HG02938 (cell line): ENCODE data around the gene CLPX.
"Not testable (repeated sequence)": the region's sequence is repeated elsewhere in the genome, so short reads cannot be mapped to it uniquely, and the experiment has no call there.

ENCODE experiments used
- ATAC-seq: cut with Tn5 transposase; IDR thresholded peaks from one replicate; pipeline ENCODE4 v1.9.1; 2021; ENCODE audit warnings: mild to moderate bottlenecking, moderate library complexity; ENCODE audit not compliant: unreplicated experiment

CLPX gene

GRCh38 chr15:65105038-65105437 is 80.1 kb downstream of the CLPX start:
- no peak for ATAC-seq

DNA sequence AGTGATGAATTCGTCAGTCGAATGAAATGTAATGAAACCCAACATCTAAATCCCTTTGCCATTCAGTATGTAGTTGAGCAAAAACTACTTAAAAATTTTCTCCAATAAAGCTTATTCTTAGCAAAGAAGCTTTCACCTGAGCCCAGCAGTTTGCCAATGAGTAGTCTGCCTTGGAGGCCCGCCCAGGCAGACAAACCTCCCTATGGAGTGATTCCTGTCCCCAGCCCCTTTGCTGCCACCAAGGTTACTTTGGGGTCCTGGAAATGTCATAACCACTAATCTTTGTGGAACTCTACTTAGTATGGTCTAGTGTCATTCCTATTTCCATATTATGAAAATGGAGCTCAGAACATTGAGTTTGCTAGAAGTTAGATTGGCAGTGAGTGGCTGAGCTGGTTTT is 82.2 kb downstream of the CLPX start:
- ATAC-seq: no peak

DNA sequence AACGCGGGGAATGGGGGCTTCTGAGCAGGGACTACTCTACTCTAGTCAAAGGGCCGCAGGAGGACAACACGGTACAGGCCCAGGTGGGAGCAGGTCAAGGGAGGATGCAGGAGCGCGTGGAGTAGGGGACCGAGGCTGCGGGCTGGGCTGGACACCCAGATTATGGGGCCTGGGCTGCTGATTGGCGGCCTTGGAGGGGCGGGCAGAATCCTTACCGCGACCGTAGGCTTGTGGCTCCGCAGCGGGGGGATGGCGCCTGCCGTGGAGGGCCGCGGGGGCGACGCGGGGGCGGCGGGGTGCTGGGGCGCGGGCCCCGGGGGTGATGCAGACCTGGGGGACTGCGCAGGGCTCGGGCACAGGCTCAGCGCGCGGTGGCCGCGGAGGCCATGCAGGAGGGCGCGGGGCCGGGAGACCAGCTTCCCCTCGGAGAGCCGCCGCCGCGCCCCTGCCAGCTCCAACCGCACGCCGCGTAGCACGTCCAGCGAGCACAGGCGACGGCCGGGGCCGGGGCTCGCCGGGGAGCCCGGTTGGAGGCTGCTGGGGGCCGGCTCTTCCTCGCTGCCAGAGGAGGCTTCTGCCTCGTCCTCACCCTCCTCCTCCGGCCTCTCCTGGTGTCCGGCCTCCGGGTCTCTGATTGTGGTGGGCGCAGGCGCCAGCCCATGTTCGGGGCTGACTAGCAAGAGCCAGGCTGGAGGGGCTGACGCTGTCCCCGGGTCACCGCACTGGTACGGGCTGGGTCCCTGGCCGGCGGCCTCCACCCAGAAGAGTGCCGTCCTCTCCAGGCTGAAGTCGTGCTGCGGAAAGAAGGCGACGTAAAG is 83.0 kb downstream of the CLPX start:
- no peak for ATAC-seq

- no peak for ATAC-seq
Observed at GRCh38 chr15:65101411-65101890, 83.7 kb downstream of the CLPX start.

- no peak for ATAC-seq
Observed at GRCh38 chr15:65100442-65100841, 84.7 kb downstream of the CLPX start.

DNA sequence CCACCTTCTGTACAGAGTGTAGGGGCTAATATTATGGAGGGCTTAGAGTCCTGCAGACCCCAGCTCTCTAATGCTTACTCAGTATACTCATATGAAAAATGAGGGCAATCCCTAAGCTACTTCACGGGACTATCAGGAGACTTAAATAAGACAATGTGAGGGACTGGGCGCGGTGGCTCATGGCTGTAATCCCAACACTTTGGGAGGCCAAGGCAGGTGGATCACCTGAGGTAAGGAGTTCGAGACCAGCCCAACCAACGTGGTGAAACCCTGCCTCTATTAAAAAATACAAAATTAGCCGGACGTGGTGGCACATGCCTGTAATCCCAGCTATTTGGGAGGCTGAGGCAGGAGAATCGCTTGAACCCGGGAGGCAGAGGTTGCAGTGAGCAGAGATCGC is 85.3 kb downstream of the CLPX start:
- ATAC-seq: not testable (repeated sequence)

DNA sequence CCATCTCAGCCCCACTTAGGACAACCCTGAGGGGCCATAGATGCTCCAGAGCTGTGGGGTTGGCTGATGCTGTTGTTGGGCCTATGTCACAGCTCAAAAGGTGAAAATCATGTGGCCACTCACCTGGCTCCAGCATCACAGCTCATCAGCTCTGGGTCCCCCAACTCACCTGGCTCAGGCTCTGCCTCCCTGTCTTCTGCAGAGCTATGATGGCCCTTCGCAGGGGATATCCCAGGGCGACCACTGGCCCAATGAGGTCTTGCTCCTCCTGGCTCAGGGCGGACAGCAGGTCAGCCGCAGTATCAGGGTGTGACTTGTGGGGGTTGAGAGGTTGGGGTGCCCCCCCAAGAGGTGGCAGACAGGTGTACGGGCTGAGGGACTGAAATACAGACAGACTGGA is 85.8 kb downstream of the CLPX start:
- ATAC-seq: no peak
